Erythroblast (primary cell): ENCODE data around the gene PLEKHG1.

Experiments
- GATA1 ChIP-seq: IDR thresholded peaks from 2 replicates; pipeline ENCODE4 v1.6.1; 2011; ENCODE audit warnings: low read depth, mild to moderate bottlenecking, control low read depth, low read length, moderate library complexity
- POLR2A ChIP-seq: IDR thresholded peaks from 2 replicates; pipeline ENCODE4 v1.6.1; 2011; ENCODE audit warnings: mild to moderate bottlenecking, low read length

DNA sequence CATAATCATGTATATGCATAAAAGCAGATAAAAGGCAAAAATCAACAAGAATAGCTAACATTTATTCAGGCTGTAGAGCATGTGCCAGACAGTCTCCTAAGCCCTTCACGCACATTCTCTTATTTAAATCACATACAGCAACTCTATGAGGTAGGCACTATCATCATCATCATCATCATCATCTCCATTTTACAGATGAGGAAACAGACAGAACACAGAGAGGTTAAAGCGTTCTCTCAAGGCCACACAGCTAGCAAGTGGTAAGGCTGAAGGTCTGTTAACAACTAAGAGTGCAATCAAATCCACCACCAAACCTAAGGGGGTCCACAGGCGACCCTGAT is 857 bp upstream of the PLEKHG1 start:
- TF ChIP-seq POLR2A (no peak), GATA1 (no peak)
